ENCODE results near the gene TMEM114.

The TMEM114 gene

DNA sequence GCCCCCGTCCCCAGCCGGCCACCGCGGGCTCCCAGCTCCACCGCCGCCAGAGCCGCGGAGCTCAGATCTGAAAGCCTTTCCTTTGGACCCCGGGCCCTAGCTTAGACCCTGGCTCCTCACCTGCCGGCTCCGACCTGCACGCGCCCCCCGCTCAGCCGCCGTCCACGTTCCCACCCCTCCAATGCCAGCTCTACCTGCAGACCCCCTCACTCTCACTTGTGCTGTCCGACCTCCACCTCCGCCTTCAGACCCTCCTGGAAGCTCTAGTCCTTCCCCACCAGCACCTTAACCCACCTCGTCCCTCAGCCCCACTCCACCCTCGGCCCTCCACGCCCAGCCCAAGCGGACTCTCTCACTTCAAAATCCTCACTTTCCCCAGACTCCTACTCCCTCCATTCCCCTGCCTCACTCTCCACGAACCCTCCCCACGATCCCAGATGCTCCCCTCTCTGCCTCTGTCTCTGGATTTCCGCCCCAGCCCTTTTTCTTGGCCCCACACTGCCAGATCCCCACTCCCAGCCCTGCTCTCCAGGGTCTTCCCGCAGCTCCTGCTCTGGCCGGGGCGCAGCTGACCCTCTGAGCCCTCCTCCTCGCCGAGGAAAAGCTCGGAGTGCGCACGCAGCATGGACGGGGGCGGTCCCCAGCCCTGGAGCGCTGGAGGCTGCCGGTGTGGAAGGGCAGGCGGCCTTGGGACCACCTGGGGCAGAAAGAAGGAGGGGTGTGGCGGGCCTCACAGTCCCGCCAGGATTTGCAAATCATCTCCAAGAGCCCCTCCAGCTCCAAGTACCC lies at the start of gene TMEM114:
TMEM114 (minus strand) TSS at position 612 of the 789 bp plus-strand sequence. CDS start 673 bp downstream, outside the sequence.
- Histone ChIP-seq H3K4me1 (ENCODE audit: control insufficient read depth, insufficient read depth, low read length) (no peaks in the 10 kb centered on the region), H3K27me3 (ENCODE audit: control insufficient read depth, insufficient read depth, low read length) (peaks cover 43% of the 10 kb centered on the region), H3K9me3 (ENCODE audit: control insufficient read depth, low read length) (no peaks in the 10 kb centered on the region), H3K36me3 (ENCODE audit: control insufficient read depth, insufficient read depth, low read length) (no peaks in the 10 kb centered on the region), H3K4me3 (ENCODE audit: low read length) (no peak within 1 kb of the TSS), H3K9ac (ENCODE audit: low read length) (no peak within 1 kb of the TSS)

DNA sequence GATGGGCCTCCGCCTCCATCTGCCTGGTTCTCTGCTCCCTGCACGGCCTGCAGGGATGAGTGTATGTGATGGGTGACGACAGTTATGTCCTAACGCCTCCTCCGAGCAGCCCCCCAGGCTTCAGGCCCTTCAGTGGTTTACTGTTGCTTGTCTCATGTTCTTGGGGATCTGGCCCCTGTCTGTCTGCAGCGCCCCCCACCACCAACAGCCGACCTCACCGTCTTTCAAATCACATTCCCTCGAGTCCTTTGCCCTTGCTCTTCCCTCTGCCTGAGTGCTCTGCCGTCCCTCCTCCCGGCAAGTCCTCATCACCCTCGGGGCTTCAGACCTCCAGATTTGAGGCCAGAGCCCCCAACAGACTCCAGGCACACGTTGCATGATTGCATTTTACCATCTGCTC lies 49.4 kb upstream of the TMEM114 start:
- H3K36me3 ChIP-seq (ENCODE audit: control insufficient read depth, insufficient read depth, low read length) = peaks cover 18% of the 10 kb centered on the region
- no peaks in the 10 kb centered on the region for H3K4me1 ChIP-seq (ENCODE audit: control insufficient read depth, insufficient read depth, low read length)
- no peaks in the 10 kb centered on the region for H3K27me3 ChIP-seq (ENCODE audit: control insufficient read depth, insufficient read depth, low read length)
- H3K9ac ChIP-seq (ENCODE audit: low read length) = no peak overlapping the region
- no peak overlapping the region for H3K4me3 ChIP-seq (ENCODE audit: low read length)
- no peaks in the 10 kb centered on the region for H3K9me3 ChIP-seq (ENCODE audit: control insufficient read depth, low read length)

- Histone ChIP-seq H3K4me3 (ENCODE audit: low read length) (no peak overlapping the region), H3K36me3 (ENCODE audit: control insufficient read depth, insufficient read depth, low read length) (peaks cover 16% of the 10 kb centered on the region), H3K9me3 (ENCODE audit: control insufficient read depth, low read length) (no peaks in the 10 kb centered on the region), H3K9ac (ENCODE audit: low read length) (no peak overlapping the region), H3K4me1 (ENCODE audit: control insufficient read depth, insufficient read depth, low read length) (no peaks in the 10 kb centered on the region), H3K27me3 (ENCODE audit: control insufficient read depth, insufficient read depth, low read length) (no peaks in the 10 kb centered on the region)
Observed at GRCh38 chr16:8634991-8635736, 44.9 kb upstream of the TMEM114 start.

GRCh38 chr16:8632675-8633182 lies 42.4 kb upstream of the TMEM114 start:
- Histone ChIP-seq H3K9me3 (ENCODE audit: control insufficient read depth, low read length) (no peaks in the 10 kb centered on the region), H3K4me3 (ENCODE audit: low read length) (no peak overlapping the region), H3K9ac (ENCODE audit: low read length) (no peak overlapping the region), H3K27me3 (ENCODE audit: control insufficient read depth, insufficient read depth, low read length) (no peaks in the 10 kb centered on the region), H3K36me3 (ENCODE audit: control insufficient read depth, insufficient read depth, low read length) (peaks cover 35% of the 10 kb centered on the region), H3K4me1 (ENCODE audit: control insufficient read depth, insufficient read depth, low read length) (no peaks in the 10 kb centered on the region)

DNA sequence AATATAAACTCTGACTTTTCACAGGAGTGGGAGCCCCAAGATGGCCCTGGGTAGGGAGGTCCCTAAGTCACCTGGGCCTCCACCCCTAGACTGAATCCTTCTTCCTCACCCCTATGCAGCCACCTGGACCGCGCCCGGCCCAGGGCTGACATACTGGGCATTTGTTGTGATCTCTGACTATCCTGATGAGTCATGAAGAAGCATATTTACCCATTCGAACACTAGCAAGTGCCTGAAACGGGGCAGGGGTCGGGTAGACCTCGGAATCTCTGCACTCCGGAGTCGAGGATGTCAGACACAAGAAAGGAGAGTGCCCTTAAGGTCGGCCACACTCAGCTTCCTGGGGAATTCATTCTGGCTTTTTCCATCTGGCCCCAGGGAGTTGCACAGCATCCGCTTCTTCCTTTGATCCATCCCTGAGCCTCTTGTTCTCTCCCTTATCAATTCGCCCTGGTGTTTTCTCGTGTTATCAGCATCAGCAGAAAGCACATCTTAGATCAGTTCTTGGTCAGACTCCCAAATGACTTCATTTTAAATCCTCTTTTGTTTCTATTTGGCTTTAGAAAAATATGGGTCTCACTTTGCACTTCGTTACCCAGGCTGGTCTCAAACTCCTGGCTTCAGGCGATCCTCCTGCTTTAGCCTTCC lies 41.6 kb upstream of the TMEM114 start:
- Histone ChIP-seq H3K4me1 (ENCODE audit: control insufficient read depth, insufficient read depth, low read length) (no peaks in the 10 kb centered on the region), H3K9ac (ENCODE audit: low read length) (no peak overlapping the region), H3K9me3 (ENCODE audit: control insufficient read depth, low read length) (no peaks in the 10 kb centered on the region), H3K4me3 (ENCODE audit: low read length) (no peak overlapping the region), H3K36me3 (ENCODE audit: control insufficient read depth, insufficient read depth, low read length) (peaks cover 35% of the 10 kb centered on the region), H3K27me3 (ENCODE audit: control insufficient read depth, insufficient read depth, low read length) (no peaks in the 10 kb centered on the region)

DNA sequence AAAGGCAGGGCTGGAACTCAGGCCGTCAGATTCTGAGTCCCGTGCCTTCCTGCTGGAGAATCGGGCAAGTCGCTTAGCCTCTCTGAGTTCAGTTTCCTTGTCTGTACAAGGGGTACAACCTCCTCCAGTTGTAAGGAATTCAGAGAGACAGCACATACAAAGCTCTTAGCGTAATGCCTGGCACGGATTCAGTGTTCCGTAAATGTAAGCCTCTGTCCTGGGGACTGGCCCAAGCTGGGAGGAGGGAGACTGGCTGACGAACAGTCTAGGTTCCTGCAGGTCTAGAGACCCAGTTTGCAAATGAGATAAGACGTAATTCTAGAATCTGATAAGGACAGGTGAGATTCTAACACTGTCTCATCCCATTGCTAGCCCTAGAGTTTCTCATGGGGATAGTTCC lies 41.1 kb upstream of the TMEM114 start:
- Histone ChIP-seq H3K4me3 (ENCODE audit: low read length) (no peak overlapping the region), H3K9ac (ENCODE audit: low read length) (no peak overlapping the region), H3K9me3 (ENCODE audit: control insufficient read depth, low read length) (no peaks in the 10 kb centered on the region), H3K27me3 (ENCODE audit: control insufficient read depth, insufficient read depth, low read length) (no peaks in the 10 kb centered on the region), H3K36me3 (ENCODE audit: control insufficient read depth, insufficient read depth, low read length) (peaks cover 35% of the 10 kb centered on the region), H3K4me1 (ENCODE audit: control insufficient read depth, insufficient read depth, low read length) (no peaks in the 10 kb centered on the region)

DNA sequence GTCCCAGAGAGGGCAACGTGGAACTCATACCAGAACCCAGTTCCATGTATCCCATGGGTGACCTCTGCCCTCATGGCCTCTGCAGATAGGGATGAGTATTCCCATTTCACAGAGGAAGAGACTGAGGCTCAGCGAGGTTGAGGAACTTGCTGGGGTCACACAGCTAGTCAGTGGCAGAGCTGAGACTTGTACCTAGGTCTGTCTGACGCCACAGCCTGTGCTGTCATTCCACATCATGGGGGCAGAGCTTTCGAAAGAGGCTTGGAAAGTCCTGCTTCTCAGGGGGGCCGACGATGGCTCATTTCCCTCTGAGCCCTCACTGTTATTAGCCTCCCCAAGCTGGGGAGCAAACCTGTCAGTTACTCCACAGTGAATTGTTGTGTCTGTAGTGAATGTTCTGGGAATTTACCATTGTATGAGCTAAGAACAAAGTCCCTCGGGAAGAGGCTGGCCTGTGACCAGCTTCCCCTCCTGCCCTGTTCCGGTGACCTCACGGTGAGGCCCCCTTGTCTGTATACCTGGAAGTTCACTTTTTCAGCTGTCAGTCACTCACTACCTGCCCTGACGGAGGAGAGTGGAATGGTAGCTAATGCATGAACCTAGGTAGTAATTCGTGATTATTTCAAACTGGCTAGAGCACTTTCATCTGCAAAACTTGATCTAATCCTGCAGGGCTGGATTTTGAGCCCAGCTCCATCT lies 40.1 kb upstream of the TMEM114 start:
- Histone ChIP-seq H3K9ac (ENCODE audit: low read length) (no peak overlapping the region), H3K9me3 (ENCODE audit: control insufficient read depth, low read length) (no peaks in the 10 kb centered on the region), H3K4me1 (ENCODE audit: control insufficient read depth, insufficient read depth, low read length) (no peaks in the 10 kb centered on the region), H3K36me3 (ENCODE audit: control insufficient read depth, insufficient read depth, low read length) (peaks cover 33% of the 10 kb centered on the region), H3K4me3 (ENCODE audit: low read length) (no peak overlapping the region), H3K27me3 (ENCODE audit: control insufficient read depth, insufficient read depth, low read length) (no peaks in the 10 kb centered on the region)

DNA sequence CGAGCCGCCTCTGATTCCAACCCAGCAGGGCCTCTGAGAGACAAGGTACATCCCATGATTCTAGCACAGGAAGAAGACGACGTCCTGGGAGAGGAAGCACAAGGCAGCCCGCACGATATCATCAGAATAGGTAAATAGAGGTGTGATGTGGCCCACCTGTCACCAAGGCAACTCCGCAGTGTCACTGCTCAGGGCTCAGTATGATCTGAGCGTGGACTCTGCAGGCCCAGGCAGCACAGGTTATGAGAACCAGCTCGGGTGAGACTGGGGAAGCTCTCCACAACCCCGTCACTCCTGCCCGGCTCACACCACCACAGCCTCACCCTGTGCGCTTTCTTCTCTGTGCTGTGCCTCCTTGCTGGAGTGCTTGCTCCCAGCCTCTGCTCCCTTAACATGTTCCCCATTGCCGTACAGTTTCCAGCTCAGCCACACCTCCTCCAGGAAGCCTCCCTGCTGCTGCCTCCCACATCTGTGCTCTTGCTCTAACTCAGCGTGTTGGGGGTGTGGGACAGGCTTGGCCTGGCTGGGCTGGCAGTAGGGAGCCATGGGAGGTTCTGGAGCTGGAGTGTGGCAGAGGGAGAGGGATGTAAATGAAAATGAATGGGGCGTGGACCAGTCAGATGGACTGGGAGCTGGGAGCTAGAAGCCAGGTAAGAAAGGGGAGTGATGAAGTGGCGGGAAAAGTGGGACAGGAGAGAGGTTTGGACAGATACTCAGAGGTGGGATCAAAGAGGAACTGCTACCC lies 38.8 kb upstream of the TMEM114 start:
- H3K4me1 ChIP-seq (ENCODE audit: control insufficient read depth, insufficient read depth, low read length) = no peaks in the 10 kb centered on the region
- peaks cover 29% of the 10 kb centered on the region for H3K36me3 ChIP-seq (ENCODE audit: control insufficient read depth, insufficient read depth, low read length)
- H3K9ac ChIP-seq (ENCODE audit: low read length) = no peak overlapping the region
- H3K27me3 ChIP-seq (ENCODE audit: control insufficient read depth, insufficient read depth, low read length) = no peaks in the 10 kb centered on the region
- no peaks in the 10 kb centered on the region for H3K9me3 ChIP-seq (ENCODE audit: control insufficient read depth, low read length)
- H3K4me3 ChIP-seq (ENCODE audit: low read length) = no peak overlapping the region

GRCh38 chr16:8627456-8627855 lies 37.1 kb upstream of the TMEM114 start:
- H3K9me3 ChIP-seq (ENCODE audit: control insufficient read depth, low read length) = no peaks in the 10 kb centered on the region
- H3K27me3 ChIP-seq (ENCODE audit: control insufficient read depth, insufficient read depth, low read length) = no peaks in the 10 kb centered on the region
- H3K4me1 ChIP-seq (ENCODE audit: control insufficient read depth, insufficient read depth, low read length) = peaks cover 2% of the 10 kb centered on the region
- H3K9ac ChIP-seq (ENCODE audit: low read length) = no peak overlapping the region
- H3K36me3 ChIP-seq (ENCODE audit: control insufficient read depth, insufficient read depth, low read length) = peaks cover 29% of the 10 kb centered on the region
- H3K4me3 ChIP-seq (ENCODE audit: low read length) = no peak overlapping the region

- Histone ChIP-seq H3K9me3 (ENCODE audit: control insufficient read depth, low read length) (no peaks in the 10 kb centered on the region), H3K27me3 (ENCODE audit: control insufficient read depth, insufficient read depth, low read length) (no peaks in the 10 kb centered on the region), H3K36me3 (ENCODE audit: control insufficient read depth, insufficient read depth, low read length) (peaks cover 28% of the 10 kb centered on the region), H3K4me1 (ENCODE audit: control insufficient read depth, insufficient read depth, low read length) (peaks cover 7% of the 10 kb centered on the region), H3K9ac (ENCODE audit: low read length) (no peak overlapping the region), H3K4me3 (ENCODE audit: low read length) (no peak overlapping the region)
Observed at GRCh38 chr16:8626946-8627345, 36.6 kb upstream of the TMEM114 start.

- Histone ChIP-seq H3K9me3 (ENCODE audit: control insufficient read depth, low read length) (no peaks in the 10 kb centered on the region), H3K36me3 (ENCODE audit: control insufficient read depth, insufficient read depth, low read length) (peaks cover 23% of the 10 kb centered on the region), H3K4me3 (ENCODE audit: low read length) (no peak overlapping the region), H3K9ac (ENCODE audit: low read length) (no peak overlapping the region), H3K27me3 (ENCODE audit: control insufficient read depth, insufficient read depth, low read length) (no peaks in the 10 kb centered on the region), H3K4me1 (ENCODE audit: control insufficient read depth, insufficient read depth, low read length) (peaks cover 8% of the 10 kb centered on the region)
Observed at GRCh38 chr16:8625491-8626087, 35.3 kb upstream of the TMEM114 start.

All from mucosa of stomach (tissue), 1 donor.